CD1c-positive myeloid dendritic cell (primary cell): ENCODE results near the gene SMAD2.
"Not testable (repeated sequence)": the region's sequence is repeated elsewhere in the genome, so short reads cannot be mapped to it uniquely, and the experiment has no call there.

Source experiments
- DNase-seq: peaks from one replicate; pipeline ENCODE4 v3.0.0-alpha.2; 2016; ENCODE audit errors: extremely low spot score

Gene SMAD2

GRCh38 chr18:47842836-47843235 is 87.6 kb downstream of the SMAD2 start:
- no peak for DNase-seq

GRCh38 chr18:47838396-47838795 is 92.1 kb downstream of the SMAD2 start:
- no peak for DNase-seq

DNA sequence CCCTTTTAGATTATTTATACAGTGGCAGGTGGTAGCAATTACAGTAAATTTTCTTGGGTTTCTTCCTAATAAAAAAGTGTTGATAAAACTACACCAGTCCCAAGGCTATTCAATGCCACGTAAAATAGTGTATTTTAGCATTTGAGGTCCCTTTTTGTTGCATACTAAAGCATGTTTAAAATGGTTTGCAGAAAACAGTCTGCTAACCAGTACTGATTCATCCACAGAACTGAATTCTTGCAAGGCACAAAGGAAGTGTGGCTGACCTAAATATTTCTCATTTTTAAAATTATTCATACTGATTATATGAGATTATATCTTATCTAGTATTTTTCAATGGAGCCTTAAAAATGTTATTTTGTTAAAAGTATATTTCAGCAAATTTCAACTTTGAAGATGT is 98.1 kb downstream of the SMAD2 start:
- DNase-seq = no peak

DNA sequence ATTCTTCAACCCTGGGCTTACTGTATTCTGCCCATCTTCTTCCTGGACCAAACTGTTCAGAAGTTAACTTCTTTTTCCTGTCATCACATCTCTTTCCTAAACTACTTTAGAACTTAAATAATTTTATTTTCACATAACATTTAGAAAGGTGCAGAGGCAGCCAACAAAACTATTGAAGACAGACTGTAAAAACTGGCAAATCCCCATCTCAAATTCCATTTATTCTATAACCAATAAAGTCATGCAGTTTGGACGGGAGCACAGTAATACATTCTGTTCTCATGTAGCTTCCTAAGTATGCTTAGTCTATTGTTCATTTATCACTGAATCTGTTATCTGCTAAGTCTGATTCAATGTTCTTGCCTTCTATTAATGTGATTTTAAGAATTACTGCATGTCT is 99.1 kb downstream of the SMAD2 start:
- no peak for DNase-seq

- DNase-seq = no peak
These were observed 99.7 kb downstream of the SMAD2 start for GRCh38 chr18:47830772-47831171.

DNA sequence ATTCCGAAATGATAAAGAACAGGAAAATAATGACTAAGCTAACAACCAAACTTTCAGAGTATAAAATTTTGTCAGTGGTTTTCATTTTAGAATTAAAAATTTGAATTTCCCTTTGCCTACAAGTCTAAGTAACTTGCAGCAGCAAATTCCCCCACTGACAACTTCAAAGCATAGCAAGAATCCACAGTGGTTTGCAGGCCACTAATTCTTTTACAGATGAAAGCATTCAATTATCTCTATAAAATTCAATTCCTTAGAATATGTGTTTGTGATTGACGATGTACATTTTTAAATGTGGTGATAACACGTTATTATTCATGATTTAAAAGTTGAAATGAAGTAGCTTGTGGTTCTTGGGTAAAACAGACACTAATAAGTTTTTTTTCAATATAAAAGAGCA is 100.6 kb downstream of the SMAD2 start:
- no peak for DNase-seq

GRCh38 chr18:47828031-47828430 is 102.4 kb downstream of the SMAD2 start:
- DNase-seq = not testable (repeated sequence)

DNA sequence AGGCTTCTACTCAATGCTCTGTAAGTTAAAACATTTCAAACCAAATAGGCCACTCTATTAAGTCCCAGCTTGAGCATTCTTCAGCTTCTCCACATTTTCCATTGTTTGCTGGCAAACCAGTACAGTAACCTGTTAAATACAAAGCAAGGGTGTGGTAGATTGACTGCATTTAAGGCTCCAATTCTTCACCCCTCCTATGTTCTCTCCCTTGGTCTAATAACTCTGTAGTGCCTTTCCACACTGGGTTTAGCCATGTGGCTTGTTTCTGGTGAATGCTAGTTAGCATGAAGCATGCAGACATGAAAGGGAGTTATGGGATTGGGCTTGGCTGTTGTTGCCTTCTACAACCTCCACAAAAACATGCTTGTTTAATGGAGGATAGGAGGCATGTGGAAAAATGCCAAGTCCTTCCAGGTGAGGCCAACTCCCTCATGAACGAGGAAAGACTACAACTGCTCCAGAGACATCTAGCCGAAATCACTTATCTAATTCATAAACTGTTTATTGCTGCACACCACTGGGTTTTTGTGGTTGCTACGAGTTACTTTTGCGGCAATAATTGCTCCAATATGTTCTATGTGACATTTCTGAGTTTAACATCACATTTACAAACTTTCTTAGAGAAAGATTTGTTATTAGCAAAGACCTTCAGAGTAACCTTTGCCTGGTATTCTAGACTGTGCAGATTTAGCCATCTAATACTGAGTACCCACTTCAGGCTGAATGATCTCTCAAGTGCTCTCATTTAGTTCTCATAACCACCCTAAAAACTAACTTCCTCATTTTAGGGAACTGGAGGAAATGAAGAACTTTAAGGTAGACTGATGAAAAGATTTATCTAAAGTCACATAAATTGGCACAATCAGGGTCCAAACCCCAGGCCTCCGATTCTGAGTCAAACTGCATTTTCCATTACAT is 104.0 kb downstream of the SMAD2 start:
- DNase-seq = no peak

DNA sequence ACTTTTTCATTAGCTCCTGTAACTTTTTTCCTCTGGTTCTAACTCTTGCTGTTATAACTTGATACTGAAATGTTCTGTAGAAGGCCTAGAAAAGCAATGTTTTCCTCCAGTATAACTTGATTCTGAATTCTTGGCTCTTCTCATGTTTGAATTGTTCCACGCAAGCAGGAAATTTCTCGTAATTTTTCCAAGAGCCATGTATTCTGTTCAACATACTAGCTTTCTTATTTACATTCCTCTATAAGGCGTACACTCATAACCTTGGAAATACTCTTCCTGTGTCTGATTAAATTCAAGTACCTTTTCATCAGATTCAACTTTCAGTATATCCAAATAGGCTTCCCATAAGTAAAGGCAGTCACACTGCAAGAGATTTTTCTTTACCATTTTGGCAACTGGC is 109.1 kb downstream of the SMAD2 start:
- DNase-seq = no peak

- DNase-seq = no peak
These were observed 112.7 kb downstream of the SMAD2 start for GRCh38 chr18:47817795-47818077.

DNA sequence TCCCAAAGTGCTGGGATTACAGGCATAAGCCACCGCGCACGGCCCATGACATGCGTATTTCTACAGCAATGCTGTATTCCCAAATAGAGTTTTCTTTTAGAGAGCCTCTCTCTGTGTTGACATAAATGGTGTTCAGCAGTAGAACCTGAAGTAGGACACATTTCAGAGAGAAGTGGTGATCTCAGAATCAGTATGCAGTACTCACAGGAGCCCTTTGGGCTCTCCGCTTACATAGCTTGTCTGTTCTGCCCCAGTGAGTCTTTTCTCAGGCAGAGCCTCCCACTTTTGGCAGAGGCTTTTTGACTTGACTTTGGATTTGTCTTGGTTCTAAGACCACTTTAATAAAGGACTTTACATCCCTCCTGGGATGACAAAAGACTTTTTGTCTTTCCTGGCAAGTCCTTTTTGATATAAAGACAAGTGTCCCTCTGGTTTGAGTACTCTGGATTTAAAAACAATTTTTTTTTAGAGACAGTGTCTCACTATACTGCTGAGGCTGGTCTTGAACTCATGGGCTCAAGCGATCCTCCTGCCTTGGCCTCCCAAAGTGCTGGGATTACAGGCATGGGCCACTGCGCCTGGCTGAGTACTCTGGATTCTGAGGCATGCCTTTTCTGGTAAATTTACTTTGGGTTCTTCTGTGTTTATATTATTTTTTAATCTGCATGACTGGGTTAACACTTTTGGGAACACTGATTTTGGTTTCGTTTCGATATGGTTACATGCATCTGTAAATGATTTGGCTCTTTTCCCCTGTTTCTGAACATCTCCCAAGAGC is 113.3 kb downstream of the SMAD2 start:
- no peak for DNase-seq

DNA sequence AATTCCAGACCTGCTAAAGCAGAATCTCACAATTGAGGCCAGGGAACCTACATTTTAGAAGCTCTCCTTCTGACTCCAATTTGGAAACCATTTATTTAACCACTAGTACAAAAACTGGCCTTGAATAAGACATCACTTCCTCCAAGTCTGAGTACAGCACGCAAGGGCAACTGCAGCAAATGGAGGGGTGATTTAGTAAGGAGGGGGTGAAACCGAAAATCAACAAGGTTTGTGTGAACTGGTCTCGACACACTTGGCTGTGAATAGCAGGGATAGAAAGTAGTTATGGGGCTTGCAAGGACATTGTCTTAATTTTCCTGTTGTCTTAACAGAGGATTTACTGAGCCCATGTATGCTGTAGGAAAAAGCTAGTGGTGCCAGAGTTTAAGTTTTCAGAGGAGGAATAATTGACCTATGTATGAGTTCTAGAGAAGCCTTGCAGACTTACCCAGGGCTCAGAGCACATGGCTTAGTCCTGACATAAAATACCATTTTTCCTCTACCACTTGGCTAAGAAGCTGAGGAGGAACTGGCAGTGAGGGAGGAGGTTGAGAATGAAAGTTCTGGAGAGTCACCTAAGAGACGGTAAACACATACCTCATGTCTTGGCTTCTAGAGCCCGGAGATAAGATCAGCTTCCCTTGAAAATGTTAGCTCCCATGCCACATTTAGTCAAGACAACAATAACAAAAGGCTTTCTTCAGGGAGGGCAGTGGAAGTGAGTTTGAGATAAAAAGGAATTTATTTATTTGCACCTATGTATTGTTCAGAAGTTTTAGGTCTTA is 114.8 kb downstream of the SMAD2 start:
- no peak for DNase-seq

DNA sequence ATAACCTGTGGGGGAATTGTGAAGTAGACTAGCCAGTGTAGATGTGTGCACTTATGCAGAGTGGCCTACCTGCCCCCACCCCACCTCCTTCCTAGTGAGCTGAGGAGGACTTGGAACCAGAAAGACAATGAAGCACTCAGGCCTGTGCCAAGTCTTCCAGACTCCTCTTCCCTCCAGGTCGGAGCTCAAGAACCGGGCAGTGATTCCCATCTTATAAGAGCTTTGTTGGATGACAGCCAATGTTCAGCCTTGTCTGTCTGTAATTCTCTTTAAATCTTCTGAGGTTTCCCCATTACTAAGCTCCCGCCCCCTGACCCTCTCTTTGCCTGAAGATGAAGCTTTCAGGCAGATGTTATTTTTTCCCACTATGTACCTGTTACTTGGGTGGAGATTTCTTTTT is 121.0 kb downstream of the SMAD2 start:
- no peak for DNase-seq

DNA sequence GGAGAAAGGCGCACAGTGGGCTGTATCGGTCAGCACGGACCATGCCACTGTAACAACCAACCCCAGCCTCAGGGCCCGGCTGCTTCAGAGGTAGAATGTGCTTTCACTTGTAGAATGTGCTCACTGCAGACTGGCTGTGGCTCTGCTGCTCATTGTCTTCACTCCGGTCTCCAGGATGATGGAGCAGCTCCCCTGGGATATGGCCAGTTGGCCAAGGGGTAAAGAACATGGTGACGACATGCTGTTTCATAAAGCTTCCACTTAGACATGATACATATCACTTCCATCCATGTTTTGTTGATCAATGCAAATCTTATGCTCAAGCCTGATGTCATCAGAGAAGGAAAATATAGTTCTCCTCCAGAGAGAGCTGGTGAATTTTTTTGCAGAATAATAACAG is 127.7 kb downstream of the SMAD2 start:
- no peak for DNase-seq

GRCh38 chr18:47801817-47802216 is 128.6 kb downstream of the SMAD2 start:
- DNase-seq = no peak

DNA sequence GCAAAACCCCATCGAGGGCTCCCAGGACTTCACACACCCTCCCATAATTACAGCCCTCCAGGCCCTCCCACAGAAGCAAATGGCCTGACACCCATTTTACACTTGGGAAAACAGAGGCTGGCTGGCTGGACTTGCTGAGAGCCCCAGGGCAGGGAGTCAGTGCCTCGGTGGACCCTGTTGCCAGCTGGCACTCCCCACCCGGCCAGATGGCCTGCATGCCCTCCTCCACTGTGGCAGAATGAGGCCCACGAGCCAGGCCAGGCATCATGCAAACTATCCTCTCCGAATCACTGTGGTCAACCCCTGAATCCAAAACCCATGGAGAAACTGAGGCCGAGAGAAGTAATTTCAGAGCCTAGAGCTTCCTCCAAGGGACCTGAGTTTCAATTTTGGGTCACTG is 129.7 kb downstream of the SMAD2 start:
- no peak for DNase-seq

DNA sequence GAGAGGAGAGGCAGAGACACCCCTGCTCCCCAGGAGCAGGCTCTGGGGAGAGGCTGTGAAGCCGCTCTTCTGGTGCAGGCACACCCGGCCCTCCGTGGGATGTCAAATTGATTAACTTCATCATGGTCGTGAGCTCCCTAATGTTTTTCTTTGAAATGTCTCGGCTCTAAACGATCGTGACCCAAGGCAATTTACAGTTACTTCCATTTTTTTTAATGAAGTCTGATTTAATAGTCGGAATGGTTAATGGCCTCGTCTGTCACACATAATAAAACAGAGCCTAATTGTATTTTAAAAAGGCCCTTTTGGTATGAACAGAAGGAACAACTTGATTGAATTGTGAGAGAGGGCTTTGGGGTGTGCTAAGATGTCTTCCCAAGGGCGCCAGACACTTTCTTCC is 130.2 kb downstream of the SMAD2 start:
- DNase-seq = no peak

GRCh38 chr18:47799376-47799775 is 131.1 kb downstream of the SMAD2 start:
- no peak for DNase-seq

DNA sequence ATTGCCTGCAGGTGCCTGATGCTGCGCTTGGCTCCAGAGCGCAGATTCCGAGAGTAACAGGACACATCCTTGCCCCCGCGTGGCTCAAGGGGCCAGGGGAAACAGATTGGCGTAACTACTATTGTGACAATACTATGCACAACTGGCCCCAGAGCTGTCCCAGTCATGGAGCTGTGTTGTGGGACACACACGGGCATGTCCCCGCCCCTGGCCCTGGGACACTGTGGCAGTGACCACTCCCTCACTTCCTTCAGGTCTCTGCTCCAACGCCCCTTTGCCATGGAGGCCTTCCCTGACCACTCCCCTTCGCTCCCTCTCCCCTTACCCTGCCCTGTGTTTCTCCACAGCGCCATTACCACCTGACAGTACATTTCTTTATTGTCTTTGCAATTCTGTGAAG is 132.1 kb downstream of the SMAD2 start:
- DNase-seq = no peak

DNA sequence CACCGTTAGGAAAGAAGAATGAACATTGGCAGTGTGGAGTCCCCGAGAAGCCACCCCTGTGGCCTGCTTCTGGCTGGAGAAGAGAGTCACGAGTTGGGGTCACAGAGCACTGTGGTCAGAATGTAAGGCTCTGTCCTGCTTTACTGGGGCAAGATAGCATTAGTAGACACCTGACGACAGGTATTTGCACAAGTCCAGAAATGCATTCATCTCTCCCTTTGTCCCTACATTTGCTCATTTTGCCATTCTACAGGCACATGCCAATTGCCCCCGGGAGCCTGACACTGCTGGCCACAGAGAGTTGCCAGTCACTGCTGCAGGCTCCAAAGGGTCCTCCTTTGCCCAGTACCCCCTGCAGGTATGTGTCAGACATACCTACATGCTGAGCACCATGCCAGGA is 133.3 kb downstream of the SMAD2 start:
- no peak for DNase-seq

DNA sequence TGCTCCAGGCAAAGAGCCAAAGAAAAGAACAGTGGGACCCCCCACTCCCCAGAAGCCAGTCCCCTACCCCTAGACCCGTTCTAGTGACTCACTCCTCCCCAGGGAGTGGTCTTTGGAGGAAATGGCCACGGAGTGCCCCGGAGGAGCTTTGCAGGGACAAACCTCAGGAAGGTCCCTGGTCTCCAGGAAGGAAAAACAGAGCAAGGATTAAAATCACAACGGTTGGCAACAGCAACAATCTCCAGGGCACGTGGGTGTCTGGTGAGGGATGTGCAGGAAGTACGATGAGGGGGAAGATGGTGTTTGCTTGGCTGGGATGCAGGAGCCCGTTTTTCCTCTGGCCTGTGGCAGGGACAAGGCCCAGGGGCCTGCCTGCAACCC is 135.0 kb downstream of the SMAD2 start:
- no peak for DNase-seq

GRCh38 chr18:47794725-47795433 is 135.6 kb downstream of the SMAD2 start:
- no peak for DNase-seq
